NCI-H2107 treated with DMSO at 0.1 percent for 48 hours (cell line): ENCODE measurements around the gene SLC37A1.

Experiments used
- DNase-seq: peaks from one replicate; lab custom pipeline; 2025; ENCODE audit not compliant: unreplicated experiment; lab: John Stamatoyannopoulos, UW

SLC37A1 gene

DNA sequence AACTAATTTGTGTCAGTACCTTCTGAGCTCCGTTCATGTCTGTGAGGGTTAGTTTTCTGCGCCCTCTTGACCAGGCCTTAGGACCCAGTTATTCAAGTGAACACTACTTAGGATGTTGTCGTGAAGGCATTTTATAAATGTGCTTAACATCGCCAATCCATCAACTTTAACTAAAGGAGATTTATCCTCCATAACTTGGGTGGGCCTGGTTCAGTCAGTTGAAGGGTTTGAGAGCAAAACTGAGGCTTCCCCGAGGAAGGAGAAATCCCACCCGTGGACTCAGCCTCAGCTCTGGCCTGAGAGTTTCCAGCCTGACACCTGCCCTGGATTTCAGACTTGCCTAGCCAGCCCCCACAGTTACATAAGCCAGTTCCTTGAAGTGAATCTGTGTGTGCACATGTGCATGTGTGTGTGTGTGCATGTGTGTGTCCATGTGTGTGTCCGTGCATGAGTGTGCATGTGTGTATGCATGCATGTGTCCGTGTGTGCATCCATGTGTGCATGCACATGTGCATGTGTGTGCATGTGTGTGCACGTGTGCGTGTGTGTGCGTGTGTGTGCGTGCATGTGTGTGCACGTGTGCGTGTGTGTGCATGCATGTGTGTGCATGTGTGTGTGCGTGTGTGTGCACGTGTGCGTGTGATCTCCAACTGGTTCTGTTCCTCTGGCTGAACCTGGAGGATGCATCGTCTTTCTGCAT, 77.7 kb downstream of the SLC37A1 start:
- DNase-seq: no peak

DNA sequence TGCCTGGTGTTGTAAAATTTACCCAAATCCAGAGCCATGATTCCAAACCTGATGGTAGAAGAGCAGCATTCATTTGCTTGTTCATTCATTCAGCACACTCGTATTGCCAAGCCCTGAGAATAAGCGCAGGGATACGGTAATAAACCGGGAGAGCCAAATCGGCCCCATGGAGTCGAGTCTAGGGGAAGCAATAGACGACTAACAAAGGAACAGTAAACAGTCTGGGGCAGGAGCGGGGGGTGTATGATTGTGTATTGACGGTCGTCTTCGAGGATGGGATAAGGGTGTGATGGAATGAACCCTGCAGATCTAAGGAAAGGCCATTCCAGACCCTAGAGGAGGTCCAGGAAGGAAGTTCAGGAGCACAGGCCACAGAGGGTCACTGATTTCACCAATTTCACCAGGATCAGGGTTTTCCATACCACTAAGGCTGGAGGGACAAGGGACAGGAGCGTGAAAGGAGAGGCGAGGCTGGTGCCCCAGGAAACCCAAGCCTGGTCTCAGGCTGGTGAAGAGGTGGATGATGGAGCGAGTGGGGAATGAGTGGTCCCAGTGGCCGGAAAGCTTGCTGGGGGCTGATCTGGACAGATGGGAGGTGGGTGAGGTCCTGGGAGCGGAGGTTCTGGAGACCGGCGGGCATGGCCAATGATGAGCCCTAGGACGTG, 78.6 kb downstream of the SLC37A1 start:
- no peak for DNase-seq

DNA sequence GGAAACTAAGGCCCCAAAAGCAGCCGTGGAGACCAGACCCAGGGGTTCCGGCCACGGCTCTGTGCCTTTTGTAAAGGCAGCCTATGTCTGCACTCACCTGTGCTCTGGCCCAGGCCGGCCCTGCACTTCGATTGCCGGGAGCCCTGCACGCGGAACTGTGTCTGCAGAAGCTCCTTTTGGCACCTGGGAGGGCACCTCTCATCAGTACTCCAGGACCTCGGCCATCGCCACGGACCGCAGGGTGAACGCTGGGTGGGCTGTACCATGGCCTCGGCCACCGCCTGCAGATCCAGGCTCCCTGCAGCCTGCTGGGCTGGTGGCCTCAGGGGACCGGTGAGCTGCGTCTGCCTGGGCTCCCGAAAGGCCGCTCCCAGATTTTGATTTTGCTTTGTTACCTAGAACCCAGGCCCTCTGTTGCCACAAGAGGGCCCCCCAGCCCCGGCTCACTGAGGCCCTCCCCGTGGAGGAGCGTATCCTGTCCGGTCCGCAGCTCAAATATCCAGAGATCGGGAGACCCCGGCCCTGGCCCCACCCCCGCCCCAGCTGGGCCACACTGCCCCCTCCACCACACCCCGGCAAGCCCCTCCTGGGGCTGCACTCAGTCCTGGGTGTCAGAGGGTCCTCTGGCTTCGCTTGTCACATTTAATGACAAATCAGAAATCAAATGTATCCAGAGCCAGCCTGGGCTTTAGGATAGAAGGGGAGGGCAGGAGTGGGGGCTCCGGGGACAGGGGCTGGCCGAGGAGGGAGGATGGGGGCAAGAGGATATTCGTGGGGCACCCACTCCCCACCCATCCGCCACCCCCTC, 79.6 kb downstream of the SLC37A1 start:
- DNase-seq: peak; percentile 68

DNA sequence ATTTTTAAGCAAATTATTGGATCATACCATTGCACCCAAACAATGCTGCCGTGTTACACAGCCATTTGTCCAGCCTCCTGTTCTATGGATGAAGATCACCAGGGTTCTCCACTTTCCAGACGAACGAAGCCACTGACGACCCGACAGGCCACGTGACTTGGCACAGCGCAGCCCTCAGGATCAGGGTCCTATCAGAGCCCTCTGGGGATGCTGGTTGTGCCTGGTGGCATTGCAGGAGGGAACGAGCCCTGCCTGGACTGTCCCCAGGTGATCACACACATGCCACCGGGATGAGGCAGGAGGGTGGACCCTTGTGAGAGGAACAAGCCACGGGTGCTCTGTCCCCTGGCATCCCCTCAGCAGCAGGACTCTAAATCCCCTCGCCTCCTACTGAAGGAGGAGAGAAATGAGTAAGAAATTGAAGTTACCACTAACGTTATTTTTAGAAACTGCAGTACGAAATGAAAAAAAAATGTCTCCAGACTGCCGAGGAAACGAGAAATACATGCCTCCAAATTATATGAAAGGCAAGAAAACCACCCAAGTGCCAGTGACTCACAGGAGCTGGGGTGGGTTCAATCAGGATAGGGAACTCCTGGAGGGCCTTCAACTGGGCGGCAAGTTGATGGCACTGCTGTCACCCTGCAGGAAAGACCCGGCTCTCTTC, 81.1 kb downstream of the SLC37A1 start:
- no peak for DNase-seq

DNA sequence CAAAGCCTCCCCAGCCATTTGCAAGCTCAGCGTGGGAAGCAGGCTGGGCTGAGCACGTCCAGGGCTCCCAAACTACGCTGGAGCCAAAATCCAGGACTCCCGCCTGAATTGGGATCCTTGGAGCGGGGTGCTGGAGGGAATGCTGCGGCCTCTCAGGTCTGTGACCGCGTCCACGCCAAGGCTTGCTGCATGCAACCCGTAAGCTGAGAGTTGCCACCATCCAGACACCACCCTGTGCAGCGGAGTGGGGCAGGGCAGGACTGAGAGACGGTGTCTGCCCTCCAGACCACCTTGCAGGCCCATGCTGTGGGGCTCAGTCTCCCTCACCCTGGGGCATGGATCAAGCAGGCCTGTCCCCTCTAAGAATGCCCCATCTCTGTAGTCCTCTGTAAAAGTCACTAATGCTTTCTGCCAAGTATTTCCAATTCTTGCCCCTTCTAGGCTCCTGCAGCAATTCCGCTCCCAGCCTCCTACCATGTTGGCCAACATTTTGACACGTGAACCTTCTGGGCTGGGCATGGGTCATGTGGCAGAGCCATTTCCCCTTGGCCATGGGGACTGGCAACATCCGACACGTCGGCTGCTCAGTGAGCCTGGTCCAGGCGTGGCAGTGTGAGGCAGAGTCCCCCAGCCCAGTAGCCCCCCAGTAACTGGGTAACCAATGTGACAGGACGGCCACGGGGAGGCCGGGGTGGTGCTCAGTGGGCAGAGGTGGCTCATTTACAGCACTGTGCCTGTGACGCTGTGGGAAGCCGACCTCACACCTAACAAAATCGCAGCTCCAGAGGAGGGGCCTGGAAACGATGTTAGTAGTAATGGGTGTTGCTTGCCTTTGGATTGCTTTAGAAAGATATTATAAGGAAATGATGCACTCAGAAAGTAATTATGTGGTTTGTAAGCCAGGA, 81.9 kb downstream of the SLC37A1 start:
- DNase-seq: no peak

DNA sequence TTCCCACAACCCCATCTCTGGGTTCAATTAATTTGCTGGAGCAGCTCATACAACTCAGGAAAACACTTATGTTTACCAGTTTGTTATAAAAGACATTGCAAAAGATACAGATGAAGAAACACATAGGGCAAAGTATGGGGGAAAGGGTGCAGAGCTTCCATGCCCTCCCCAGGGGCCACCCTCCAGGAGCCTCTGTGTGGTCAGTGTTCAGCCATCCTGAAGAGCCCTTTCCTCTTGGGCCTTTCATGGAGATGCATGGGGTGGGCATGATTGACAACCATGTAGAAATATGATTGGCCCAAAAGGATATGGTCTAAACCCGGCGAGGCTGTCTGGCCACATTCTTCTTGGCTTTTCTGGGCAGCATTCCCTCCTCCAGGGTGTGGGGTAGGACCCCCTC, 83.0 kb downstream of the SLC37A1 start:
- no peak for DNase-seq

DNA sequence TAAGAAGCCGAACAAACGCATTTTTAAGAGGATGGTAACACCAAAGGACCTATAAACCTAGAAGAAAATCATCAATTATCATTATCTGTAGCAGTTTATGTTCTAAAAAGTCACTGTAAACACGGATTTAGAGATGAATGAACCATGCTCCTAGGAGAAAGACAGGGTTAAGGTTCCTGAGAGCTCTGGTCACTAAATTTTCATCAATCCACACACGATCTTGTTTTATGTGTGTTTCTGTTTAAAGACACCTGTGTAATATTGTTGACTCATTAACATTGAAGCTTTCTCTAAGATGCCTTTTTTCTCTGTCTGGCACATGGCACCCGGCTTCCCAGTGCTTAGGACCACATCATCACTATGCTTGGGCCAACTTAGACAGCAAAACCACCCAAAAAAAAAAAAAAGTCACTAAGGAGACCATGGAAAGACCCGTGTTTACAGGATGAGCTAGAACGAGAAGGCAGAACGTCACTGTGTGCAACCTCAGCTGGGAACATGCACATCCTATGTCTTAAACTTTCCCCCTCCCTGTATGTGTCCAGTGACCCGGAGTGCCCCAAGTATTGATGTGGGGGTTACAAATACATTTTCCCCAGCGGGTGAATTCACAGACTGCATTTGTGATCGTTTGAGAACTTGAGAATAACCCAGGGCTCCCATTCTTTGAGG, 84.0 kb downstream of the SLC37A1 start:
- no peak for DNase-seq

DNA sequence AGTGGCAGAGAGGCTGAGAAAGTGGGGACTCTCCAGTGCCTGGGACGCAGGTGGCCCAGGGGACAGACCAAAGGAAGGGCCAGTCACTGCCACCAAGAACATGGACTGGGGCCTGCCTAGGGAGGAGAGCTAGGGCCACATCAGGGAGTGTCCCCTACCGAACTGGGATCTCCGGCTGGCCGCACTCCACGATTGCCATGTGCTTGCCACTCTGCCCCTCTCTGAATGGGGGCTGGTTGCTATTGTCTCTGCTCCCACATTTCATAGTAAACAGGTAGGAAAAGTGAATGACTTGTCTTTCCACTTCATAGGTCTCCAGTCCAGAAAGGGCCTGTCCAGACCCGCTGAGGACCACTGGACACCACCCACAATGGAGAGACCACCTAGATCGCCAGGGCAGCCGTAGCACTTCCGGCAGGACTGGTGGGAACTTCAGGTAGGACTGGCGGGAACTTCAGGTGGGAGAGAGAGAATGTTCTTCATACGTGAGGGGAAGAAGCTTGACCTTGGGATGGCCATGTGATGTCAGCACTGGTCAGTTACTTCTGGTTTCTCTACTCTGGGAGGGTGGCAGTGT, 84.6 kb downstream of the SLC37A1 start:
- no peak for DNase-seq

DNA sequence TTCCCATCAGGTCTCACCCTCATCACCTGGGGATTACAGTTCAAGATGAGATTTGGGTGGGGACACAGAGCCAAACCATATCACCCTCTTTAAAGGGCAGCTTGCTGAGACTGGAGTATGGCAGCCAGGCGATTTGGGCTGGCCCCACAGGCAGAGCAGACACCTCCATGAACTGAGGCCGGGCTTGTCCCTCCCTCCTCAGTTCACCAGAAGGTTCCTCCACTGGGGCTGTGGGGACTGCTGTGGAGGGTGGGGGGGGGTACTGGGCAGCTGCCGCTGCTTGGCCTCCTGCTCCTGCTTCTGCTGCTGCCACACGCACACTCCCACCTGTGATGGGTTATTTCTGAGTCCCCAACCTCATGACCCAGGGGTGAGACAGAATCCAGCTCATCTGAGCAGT, 85.8 kb downstream of the SLC37A1 start:
- DNase-seq: no peak

DNA sequence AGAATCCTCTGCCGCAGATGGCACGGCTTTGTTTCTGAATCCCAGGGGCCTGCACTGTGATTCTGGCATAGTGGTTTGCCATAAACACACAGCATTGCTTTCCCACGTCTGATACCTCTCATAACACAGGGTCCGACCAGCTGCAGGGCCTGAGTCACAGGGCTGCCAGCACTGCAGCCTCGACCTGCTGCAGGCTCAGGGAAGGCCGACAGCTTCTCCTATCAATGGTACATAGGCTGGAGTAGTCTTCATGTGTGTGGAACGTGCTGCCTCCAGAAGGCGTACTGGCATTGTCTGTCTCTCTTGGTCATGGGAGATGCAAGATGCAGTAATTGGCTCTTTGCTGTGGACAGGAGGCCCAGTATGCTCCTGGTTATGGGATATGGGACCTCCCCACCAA, 86.3 kb downstream of the SLC37A1 start:
- DNase-seq: no peak

DNA sequence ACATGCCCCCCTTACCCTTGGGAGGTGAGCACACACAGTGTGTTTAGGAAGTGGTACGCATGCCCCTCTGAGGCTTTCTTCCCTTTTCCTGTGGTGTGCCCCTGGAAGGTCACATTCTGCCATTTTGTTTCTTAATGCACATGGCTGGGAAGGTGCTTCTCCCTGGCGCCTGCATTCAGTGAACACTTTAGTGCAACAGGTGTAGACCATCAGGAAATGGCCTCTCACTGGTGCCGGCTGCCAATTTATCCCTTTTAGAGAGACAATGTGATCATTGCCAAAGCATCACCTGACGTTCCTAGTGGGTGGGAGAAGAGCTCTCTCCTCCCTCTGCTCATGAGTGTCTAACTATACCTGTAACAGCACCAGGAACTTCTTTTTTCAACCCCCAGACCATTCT, 88.0 kb downstream of the SLC37A1 start:
- DNase-seq: no peak

DNA sequence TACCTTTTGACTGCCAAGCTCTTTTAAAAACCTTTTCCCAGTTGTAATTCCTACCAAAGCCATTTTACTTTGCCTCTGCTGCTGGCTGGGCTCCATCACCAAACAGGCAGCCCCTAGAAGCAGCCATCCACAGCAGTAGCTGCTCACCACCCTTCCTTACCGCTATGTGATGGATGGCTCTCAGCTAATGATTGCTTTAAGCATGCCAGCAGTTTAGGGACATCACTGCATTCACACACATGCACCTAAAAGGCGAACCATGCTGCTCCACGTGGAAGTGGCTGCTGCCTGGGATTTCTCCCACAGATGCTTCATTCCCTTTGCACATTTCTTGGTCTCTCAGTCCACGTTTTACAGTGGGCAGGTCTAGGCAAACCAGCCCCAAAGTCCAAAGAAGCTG, 93.5 kb downstream of the SLC37A1 start:
- DNase-seq: no peak

DNA sequence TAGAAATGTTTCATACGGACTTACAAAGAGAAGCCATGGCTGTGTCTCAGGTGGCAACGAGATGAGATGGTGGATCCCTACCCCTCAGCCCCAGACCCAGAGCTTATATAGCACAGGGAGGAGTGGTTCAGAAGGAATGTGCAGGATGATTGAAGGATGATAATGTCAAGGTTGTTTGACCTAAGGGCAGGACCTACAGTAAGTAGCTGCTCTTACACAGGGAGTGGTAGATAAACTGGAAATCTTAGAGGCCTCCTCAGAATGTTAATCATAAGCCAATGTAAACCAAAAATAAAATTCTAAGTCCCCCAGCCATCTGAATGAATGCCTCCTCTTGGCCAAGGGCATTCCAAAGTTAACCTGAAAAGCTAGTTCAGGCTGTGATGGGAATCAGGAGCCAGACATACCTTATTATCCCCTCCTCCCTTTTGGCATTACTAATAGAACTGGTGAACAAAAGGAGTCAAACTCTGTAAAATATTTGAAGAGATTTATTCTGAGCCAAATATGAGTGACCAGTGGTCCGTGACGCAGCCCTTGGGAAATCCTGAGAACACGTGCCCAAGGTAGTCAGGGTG, 94.0 kb downstream of the SLC37A1 start:
- no peak for DNase-seq

DNA sequence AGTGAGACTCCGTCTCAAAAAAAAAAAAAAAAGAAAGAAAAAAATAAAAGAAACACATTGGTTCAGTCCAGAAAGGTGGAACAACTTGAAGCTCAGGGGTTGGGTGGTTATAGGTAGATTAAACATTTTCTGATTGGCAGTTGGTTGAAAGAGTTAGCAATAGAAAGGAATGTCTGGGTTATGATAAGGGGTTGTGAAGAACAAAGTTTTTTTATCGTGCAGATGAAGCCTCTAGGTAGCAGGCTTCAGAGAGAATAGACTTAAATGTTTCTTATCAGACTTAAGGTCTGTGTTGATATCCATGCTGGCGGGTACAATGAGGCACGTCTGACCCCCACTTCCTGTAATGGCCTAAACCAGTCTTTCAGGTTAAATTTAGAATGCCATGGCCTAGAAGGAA, 94.8 kb downstream of the SLC37A1 start:
- no peak for DNase-seq

DNA sequence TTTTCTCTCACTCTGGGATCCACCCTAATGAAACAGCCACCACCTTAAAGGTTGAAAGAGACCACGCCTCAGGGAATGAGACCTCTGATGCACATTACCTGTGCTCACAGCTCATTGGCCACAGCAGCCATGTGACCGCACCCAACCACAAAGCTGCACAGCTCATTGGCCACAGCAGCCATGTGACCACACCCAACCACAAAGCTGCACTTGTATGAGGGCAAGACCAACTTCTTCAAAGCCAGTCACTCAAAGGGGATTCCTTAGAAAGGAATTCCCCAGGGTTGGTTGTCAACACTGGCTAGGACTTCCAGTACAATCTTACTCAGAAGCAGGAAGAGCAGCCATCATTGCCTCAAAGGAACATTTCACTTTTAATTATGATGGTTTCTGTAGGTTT, 96.2 kb downstream of the SLC37A1 start:
- no peak for DNase-seq

DNA sequence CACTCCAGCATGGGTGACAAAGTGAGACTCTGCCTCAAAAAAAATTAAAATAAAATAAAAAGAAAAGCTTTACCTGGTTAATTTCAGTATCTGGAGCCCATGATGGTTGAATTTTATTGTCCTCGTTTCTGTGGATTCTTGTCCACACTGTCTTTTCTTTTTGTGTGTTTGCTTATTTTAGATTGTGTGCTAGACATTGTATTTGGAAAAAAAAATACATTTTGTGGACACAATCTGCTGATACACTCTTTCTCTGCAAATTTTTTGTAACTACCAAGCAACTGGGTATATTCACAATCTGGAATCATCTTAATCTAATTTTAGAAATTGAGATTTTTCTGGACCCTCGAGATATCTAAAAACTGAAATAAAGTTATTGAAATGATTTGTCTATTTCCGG, 98.2 kb downstream of the SLC37A1 start:
- no peak for DNase-seq

DNA sequence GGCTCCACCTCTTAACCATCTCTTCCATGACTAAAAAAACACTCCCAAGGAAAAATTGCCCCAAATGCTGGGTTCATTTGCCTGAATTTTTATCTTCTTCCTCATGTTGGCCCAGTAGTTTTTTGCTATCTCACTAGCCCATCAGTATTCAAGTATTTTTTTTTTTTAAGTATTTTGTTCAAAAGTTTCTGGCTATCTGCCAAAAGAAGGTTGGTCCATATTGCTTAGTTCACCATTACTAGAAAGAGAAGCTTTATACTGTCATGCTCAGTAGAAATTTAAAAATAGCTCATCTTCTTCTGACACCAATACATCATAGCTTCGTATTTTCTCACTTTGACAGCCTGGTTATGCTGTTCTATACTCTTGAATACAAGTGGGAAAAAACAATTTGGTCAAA, 98.7 kb downstream of the SLC37A1 start:
- DNase-seq: no peak

DNA sequence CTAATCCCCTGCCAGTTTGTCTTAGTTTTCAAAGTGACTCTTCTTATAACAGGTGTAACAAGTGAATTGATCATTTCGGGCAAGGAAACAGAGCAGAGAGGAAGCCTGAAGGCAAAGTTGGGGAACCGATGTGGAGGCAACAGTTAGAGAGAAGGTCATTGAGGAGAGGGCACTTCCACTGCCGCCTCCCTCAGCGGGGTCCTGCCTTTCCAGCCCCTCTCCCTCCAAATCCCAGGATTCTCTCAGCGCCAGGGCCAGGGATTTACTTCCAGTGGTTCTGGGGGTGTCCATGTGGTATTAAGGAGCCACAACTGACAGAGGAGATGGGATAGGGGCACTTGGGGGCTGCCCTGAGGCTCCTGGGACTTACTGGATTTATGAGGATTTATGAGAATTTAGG, 100.1 kb downstream of the SLC37A1 start:
- no peak for DNase-seq

DNA sequence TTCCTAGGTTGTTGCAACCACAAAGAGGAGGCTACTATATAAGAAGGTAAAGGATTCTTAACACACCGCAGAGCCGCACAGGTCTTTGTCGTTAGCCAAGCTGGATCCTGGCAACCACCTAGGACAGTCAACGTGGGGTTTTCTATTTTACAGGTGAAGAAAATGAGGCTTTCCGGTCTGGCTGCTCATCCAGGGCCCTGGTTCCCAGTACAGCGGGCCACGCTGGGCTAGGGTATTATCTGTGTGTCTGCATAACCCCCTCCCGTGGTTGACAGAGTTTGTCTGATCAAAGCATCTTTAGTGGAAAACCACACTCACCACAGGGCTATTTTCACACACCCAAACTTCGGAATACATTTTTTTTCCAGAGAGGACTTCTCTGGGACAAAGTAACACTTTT, 100.7 kb downstream of the SLC37A1 start:
- DNase-seq: no peak
